GM06990 (cell line): Measurements from ENCODE around the gene ID3.

ENCODE experiments used
- DNase-seq: peaks from one replicate; pipeline ENCODE4 v3.0.0-alpha.2; 2011; ENCODE audit not compliant: insufficient read length; ENCODE audit errors: extremely low read depth
- H3K27me3 ChIP-seq: replicated peaks from 2 replicates; pipeline ENCODE4 v1.6.0; 2011; ENCODE audit warnings: low read length; ENCODE audit not compliant: control insufficient read depth, insufficient read depth
- H3K36me3 ChIP-seq: 2 replicates; pipeline ENCODE4 v1.5.1; 2011; ENCODE audit warnings: low read length; ENCODE audit not compliant: control insufficient read depth, insufficient read depth
- H3K4me3 ChIP-seq: replicated peaks from 2 replicates; pipeline ENCODE4 v1.5.1; 2011; ENCODE audit warnings: low read depth, mild to moderate bottlenecking, control low read depth, low read length
- TF ChIP-seq, protein P1 (sequence below): IDR thresholded peaks from 2 replicates; pipeline ENCODE4 v1.5.1; 2011; ENCODE audit warnings: low read length, control low read depth, mild to moderate bottlenecking, inconsistent platforms; ENCODE audit not compliant: insufficient read depth, poor library complexity, severe bottlenecking

ID3 gene

GRCh38 chr1:23553231-23554126 is 5.8 kb downstream of the ID3 start:
- DNase-seq: no peak
- H3K36me3 ChIP-seq: no peaks in the 10 kb centered on the region
- no peaks in the 10 kb centered on the region for H3K27me3 ChIP-seq
- no peak overlapping the region for H3K4me3 ChIP-seq
- TF ChIP-seq, protein P1, sequence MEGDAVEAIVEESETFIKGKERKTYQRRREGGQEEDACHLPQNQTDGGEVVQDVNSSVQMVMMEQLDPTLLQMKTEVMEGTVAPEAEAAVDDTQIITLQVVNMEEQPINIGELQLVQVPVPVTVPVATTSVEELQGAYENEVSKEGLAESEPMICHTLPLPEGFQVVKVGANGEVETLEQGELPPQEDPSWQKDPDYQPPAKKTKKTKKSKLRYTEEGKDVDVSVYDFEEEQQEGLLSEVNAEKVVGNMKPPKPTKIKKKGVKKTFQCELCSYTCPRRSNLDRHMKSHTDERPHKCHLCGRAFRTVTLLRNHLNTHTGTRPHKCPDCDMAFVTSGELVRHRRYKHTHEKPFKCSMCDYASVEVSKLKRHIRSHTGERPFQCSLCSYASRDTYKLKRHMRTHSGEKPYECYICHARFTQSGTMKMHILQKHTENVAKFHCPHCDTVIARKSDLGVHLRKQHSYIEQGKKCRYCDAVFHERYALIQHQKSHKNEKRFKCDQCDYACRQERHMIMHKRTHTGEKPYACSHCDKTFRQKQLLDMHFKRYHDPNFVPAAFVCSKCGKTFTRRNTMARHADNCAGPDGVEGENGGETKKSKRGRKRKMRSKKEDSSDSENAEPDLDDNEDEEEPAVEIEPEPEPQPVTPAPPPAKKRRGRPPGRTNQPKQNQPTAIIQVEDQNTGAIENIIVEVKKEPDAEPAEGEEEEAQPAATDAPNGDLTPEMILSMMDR: no peak

DNA sequence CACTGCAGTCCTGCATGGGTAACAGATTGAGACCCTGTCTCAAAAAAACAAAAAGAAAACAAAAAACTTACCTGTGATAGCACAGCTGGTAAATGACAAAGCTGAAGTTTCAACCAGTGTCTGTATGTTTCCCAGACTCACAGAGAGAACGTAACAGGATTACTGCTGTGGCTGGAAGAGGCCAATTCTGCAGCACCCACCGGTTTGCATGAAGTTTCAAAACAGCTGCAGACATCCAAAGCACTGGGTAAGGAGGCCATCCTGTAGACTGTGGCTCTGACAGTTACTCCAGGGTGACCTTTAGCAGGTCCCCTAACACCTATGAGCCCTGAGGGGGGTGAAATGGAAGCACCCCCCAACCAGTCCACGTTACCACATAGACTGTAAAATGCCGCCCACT is 7.5 kb downstream of the ID3 start:
- Histone ChIP-seq H3K27me3 (no peaks in the 10 kb centered on the region), H3K36me3 (no peaks in the 10 kb centered on the region), H3K4me3 (no peak overlapping the region)
- TF ChIP-seq, protein P1: no peak
- no peak for DNase-seq

DNA sequence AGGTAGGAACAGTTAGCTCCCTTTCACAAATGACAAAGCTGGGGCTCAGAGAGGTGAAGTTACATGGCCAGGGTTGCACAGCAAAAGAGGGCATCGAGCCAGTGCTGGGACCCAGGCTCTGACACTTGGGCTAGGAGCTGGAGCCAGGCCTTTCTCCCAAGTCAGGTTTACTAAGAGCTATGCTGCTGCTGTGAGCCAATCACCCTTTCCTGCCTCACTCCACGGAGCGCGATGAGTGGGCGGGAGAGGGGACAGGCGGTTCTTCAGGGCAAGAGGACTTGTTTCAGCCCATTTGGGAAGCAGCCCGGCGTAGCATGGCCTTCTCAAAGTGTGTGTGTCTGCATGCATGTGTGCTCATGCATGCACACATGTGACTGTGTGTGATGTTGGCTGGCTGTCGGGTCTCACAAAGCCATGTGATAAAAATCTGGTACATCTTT is 10.6 kb downstream of the ID3 start:
- Histone ChIP-seq H3K4me3 (no peak overlapping the region), H3K27me3 (no peaks in the 10 kb centered on the region), H3K36me3 (no peaks in the 10 kb centered on the region)
- TF ChIP-seq, protein P1: no peak
- DNase-seq: no peak

DNA sequence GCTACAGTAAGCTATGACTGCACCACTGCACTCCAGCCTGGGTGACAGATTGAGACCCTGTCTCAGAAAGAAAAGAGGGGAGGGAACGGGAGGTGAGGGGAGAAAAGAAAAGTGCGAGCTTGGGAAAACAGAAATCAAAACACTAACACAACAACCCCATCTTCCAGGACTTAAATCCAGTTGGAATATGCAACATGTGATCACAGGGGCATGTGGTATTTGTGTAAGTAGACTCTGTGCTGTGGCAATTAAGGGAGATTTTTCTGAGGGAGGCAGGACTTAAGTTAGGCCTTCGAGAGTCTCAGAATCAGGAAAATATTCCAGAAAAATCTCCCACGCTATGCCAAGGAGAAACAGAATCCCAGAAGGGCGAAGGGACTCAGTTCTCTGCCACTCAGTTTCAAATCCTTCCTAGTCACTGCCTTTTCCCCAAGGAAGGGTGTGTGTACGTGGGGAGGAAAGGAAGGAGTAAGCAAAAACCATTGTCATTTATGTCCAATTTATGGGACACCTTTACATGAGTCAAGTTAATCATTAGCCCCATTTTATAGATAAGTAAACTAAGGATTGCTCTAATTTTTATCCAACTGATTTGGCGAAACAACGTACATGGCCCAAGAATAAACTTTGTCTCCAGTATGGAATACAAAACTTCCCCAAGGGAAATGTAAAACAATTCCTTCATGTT is 12.3 kb downstream of the ID3 start:
- H3K4me3 ChIP-seq: no peak overlapping the region
- H3K36me3 ChIP-seq: no peaks in the 10 kb centered on the region
- no peak for DNase-seq
- no peaks in the 10 kb centered on the region for H3K27me3 ChIP-seq
- TF ChIP-seq, protein P1: no peak

- TF ChIP-seq, protein P1: no peak
- H3K4me3 ChIP-seq: no peak overlapping the region
- H3K36me3 ChIP-seq: no peaks in the 10 kb centered on the region
- no peaks in the 10 kb centered on the region for H3K27me3 ChIP-seq
- no peak for DNase-seq
Measured at GRCh38 chr1:23545851-23546250, 13.4 kb downstream of the ID3 start.
